GM18526 (cell line): ENCODE results near the gene MOB2.

Experiments
- POLR2A ChIP-seq: IDR thresholded peaks from 3 replicates; pipeline ENCODE4 v1.6.1; 2011; ENCODE audit not compliant: insufficient read length; ENCODE audit errors: extremely low read depth

Gene MOB2

GRCh38 chr11:1442807-1443366 lies 43.7 kb downstream of the MOB2 start:
- no peak for TF ChIP-seq POLR2A

GRCh38 chr11:1442163-1442562 lies 44.4 kb downstream of the MOB2 start:
- TF ChIP-seq POLR2A = no peak

GRCh38 chr11:1440496-1440895 lies 46.1 kb downstream of the MOB2 start:
- TF ChIP-seq POLR2A = no peak

GRCh38 chr11:1440066-1440465 lies 46.5 kb downstream of the MOB2 start:
- TF ChIP-seq POLR2A = no peak

- no peak for TF ChIP-seq POLR2A
Measured at GRCh38 chr11:1439341-1439740, 47.2 kb downstream of the MOB2 start.

GRCh38 chr11:1438967-1439330 lies 47.6 kb downstream of the MOB2 start:
- no peak for TF ChIP-seq POLR2A

GRCh38 chr11:1438261-1438966 lies 48.2 kb downstream of the MOB2 start:
- no peak for TF ChIP-seq POLR2A

- no peak for TF ChIP-seq POLR2A
Measured at GRCh38 chr11:1437500-1437899, 49.1 kb downstream of the MOB2 start.

- no peak for TF ChIP-seq POLR2A
Measured at GRCh38 chr11:1436468-1437039, 50.0 kb downstream of the MOB2 start.

- no peak for TF ChIP-seq POLR2A
Measured at GRCh38 chr11:1435820-1436467, 50.6 kb downstream of the MOB2 start.

GRCh38 chr11:1433977-1434640 lies 52.5 kb downstream of the MOB2 start:
- no peak for TF ChIP-seq POLR2A

GRCh38 chr11:1433568-1433967 lies 53.0 kb downstream of the MOB2 start:
- TF ChIP-seq POLR2A = no peak

- no peak for TF ChIP-seq POLR2A
Measured at GRCh38 chr11:1428762-1429316, 57.7 kb downstream of the MOB2 start.

- TF ChIP-seq POLR2A = no peak
Measured at GRCh38 chr11:1425439-1425838, 61.1 kb downstream of the MOB2 start.

- TF ChIP-seq POLR2A = no peak
Measured at GRCh38 chr11:1425006-1425405, 61.6 kb downstream of the MOB2 start.
